CD14-positive monocyte (primary cell): ENCODE measurements around the gene AGAP1. TPM values are rescaled to one million over a fixed set of nuclear protein-coding genes. Genes with fewer than 3 reads are reported as not detected.

Experiments used
- DNase-seq, 3 donors: peaks; one replicate each; pipeline ENCODE4 v3.0.0-alpha.2; 2011 to 2022
- H2AFZ ChIP-seq: 2 replicates; pipeline ENCODE4 v1.6.0; 2012; ENCODE audit warnings: mild to moderate bottlenecking, low read depth, low read length, inconsistent platforms; ENCODE audit not compliant: insufficient read depth, poor library complexity, severe bottlenecking
- H3K27ac ChIP-seq, 2 donors: 1 replicate in 1 of 2; 2 replicates in 1 of 2; pipeline ENCODE4 v1.5.1; 2012 to 2013; ENCODE audit warnings: low read length in 2 of 2, control low read depth in 1 of 2, inconsistent platforms in 1 of 2, low read depth in 1 of 2, mild to moderate bottlenecking in 1 of 2
- H3K27me3 ChIP-seq, 2 donors: one replicate each; pipeline versions ENCODE4 v1.6.0 to v1.6.1; 2011 to 2013; ENCODE audit warnings: low read length in 2 of 2; ENCODE audit not compliant: control insufficient read depth in 2 of 2, insufficient read depth in 2 of 2
- H3K36me3 ChIP-seq, 2 donors: replicated peaks in 1 of 2; 1 replicate in 1 of 2; 2 replicates in 1 of 2; pipeline versions ENCODE4 v1.5.1 to v1.6.1; 2012 to 2013; ENCODE audit warnings: low read length in 2 of 2, control low read depth in 1 of 2, inconsistent platforms in 1 of 2, mild to moderate bottlenecking in 1 of 2; ENCODE audit not compliant: insufficient read depth in 2 of 2, control insufficient read depth in 1 of 2
- H3K4me1 ChIP-seq, 2 donors: 1 replicate in 1 of 2; 2 replicates in 1 of 2; pipeline versions ENCODE4 v1.5.1 to v1.6.1; 2012 to 2013; ENCODE audit warnings: low read length in 2 of 2, control low read depth in 1 of 2, inconsistent platforms in 1 of 2, mild to moderate bottlenecking in 1 of 2, moderate library complexity in 1 of 2; ENCODE audit not compliant: insufficient read depth in 2 of 2, control insufficient read depth in 1 of 2
- H3K4me2 ChIP-seq: replicated peaks from 2 replicates; pipeline ENCODE3; 2012; ENCODE audit warnings: low read length, moderate library complexity, mild to moderate bottlenecking; ENCODE audit not compliant: poor library complexity, severe bottlenecking; ENCODE audit errors: extremely low read depth
- H3K4me3 ChIP-seq, 3 experiments: fragments of 200-600 bp in 1 of 3; sonication (generic) in 1 of 3; replicated peaks in 1 of 3; 1 replicate in 2 of 3; 2 replicates in 1 of 3; pipeline ENCODE4 v1.5.1; 2011 to 2013; ENCODE audit warnings: low read length in 3 of 3, mild to moderate bottlenecking in 3 of 3, control low read depth in 2 of 3, low read depth in 2 of 3, inconsistent platforms in 1 of 3, moderate library complexity in 1 of 3
- H3K79me2 ChIP-seq: 2 replicates; pipeline ENCODE4 v1.6.0; 2012; ENCODE audit warnings: mild to moderate bottlenecking, control low read depth, inconsistent platforms, low read length, moderate library complexity; ENCODE audit not compliant: insufficient read depth
- H3K9ac ChIP-seq: 2 replicates; pipeline ENCODE4 v1.6.0; 2017; ENCODE audit warnings: low read length, mild to moderate bottlenecking; ENCODE audit not compliant: insufficient read depth, poor library complexity, severe bottlenecking
- H3K9me3 ChIP-seq, 2 donors: replicated peaks in 1 of 2; 1 replicate in 1 of 2; 2 replicates in 1 of 2; pipeline versions ENCODE4 v1.5.1 to v1.6.1; 2012 to 2013; ENCODE audit warnings: low read length in 2 of 2, control low read depth in 1 of 2; ENCODE audit not compliant: control insufficient read depth in 1 of 2, insufficient read depth in 1 of 2
- H4K20me1 ChIP-seq: 2 replicates; pipeline ENCODE4 v1.6.0; 2012; ENCODE audit warnings: mild to moderate bottlenecking, low read length, control low read depth, moderate library complexity; ENCODE audit not compliant: insufficient read depth
- H3K27ac Mint-ChIP-seq, 7 donors: one replicate each; pipeline ENCODE4 v1.8.0; 2020; ENCODE audit warnings: mild to moderate bottlenecking in 7 of 7, mixed read lengths in 7 of 7, moderate library complexity in 6 of 7, inconsistent platforms in 2 of 7
- H3K27me3 Mint-ChIP-seq, 3 donors: one replicate each; pipeline ENCODE4 v1.8.0; 2021 to 2022; ENCODE audit warnings: low read depth in 3 of 3, mild to moderate bottlenecking in 3 of 3, mixed read lengths in 3 of 3, moderate library complexity in 3 of 3, inconsistent platforms in 1 of 3
- H3K36me3 Mint-ChIP-seq, 2 donors: one replicate each; pipeline ENCODE4 v1.8.0; 2020; ENCODE audit warnings: mixed read lengths in 2 of 2, inconsistent platforms in 1 of 2, mild to moderate bottlenecking in 1 of 2
- H3K4me1 Mint-ChIP-seq: one replicate; pipeline ENCODE4 v1.8.0; 2020; ENCODE audit warnings: mild to moderate bottlenecking, mixed read lengths
- H3K4me3 Mint-ChIP-seq, 2 donors: one replicate each; pipeline ENCODE4 v1.8.0; 2020; ENCODE audit warnings: mild to moderate bottlenecking in 2 of 2, mixed read lengths in 2 of 2, moderate library complexity in 1 of 2
- H3K9me3 Mint-ChIP-seq, 7 donors: one replicate each; pipeline ENCODE4 v1.8.0; 2020 to 2022; ENCODE audit warnings: mixed read lengths in 7 of 7, mild to moderate bottlenecking in 6 of 7, moderate library complexity in 6 of 7, inconsistent platforms in 2 of 7
- CTCF ChIP-seq: fragments of 200-600 bp; IDR thresholded peaks from one replicate; pipeline ENCODE4 v1.8.0; 2022; ENCODE audit warnings: antibody characterized with exemption, mild to moderate bottlenecking
- WGBS: methylation state at CpG from one replicate; pipeline ENCODE4 v1.1.5; 2013; ENCODE audit warnings: missing lambda C conversion rate; ENCODE audit not compliant: insufficient coverage; 5-methylcytosine and 5-hydroxymethylcytosine counted together
- intact Hi-C, 2 donors: fragments of 100-400 bp; cut with micrococcal nuclease; formaldehyde crosslinking; loops; one replicate each; pipeline versions ENCODE4 v1.15.0 to v1.15.1; 2023
- polyA plus RNA-seq, 3 donors: library from polyadenylated mRNA; depleted of rRNA in 1 of 3; unstranded in 2 of 3; stranded (reverse) in 1 of 3; fragments of 300-500 nt in 2 of 3; fragments of >200 nt in 1 of 3; fragmentation: Illumina TruSeq in 2 of 3; gene quantifications; 1 replicate in 2 of 3; 2 replicates in 1 of 3; pipeline ENCODE4 v1.2.3, GENCODE V29; 2012 to 2021

The AGAP1 gene
- polyA plus RNA-seq, 3 donors: 0.12 TPM; not detected in 2

- Mint-ChIP-seq H3K4me3 (no peak overlapping the region), H3K27ac (no peak overlapping the region), H3K4me1 (no peaks in the 10 kb centered on the region), H3K9me3 (peaks cover 0 to 2% (median 0%) of the 10 kb centered on the region in 7 donors), H3K27me3 (peaks cover 2 to 11% (median 5%) of the 10 kb centered on the region in 3 donors), H3K36me3 (no peaks in the 10 kb centered on the region)
- Histone ChIP-seq H4K20me1 (no peaks in the 10 kb centered on the region), H3K4me1 (no peaks in the 10 kb centered on the region), H3K9me3 (no peaks in the 10 kb centered on the region), H3K27ac (no peak overlapping the region), H3K79me2 (no peaks in the 10 kb centered on the region), H3K9ac (no peak overlapping the region), H3K27me3 (no peaks in the 10 kb centered on the region), H3K4me3 (no peak overlapping the region), H2AFZ (no peak overlapping the region), H3K4me2 (no peak overlapping the region), H3K36me3 (no peaks in the 10 kb centered on the region)
- TF ChIP-seq CTCF: no peak
- intact Hi-C loops: no loop called here
- WGBS: 87% methylated on average over 8 of the region's 9 CpGs
- no peak for DNase-seq
Observed at GRCh38 chr2:235582081-235582686, 88.3 kb downstream of the AGAP1 start.

- no peaks in the 10 kb centered on the region for H3K4me1 Mint-ChIP-seq
- intact Hi-C loops: no loop called here
- H3K9ac ChIP-seq: no peak overlapping the region
Observed at GRCh38 chr2:235582729-235583128, 88.9 kb downstream of the AGAP1 start.

More at GRCh38 chr2:235582729-235583128, 88.9 kb downstream of the AGAP1 start:
- Histone ChIP-seq H2AFZ (no peak overlapping the region), H3K9me3 (no peaks in the 10 kb centered on the region), H3K4me3 (no peak overlapping the region), H3K4me1 (no peaks in the 10 kb centered on the region), H3K36me3 (no peaks in the 10 kb centered on the region), H4K20me1 (no peaks in the 10 kb centered on the region), H3K27me3 (no peaks in the 10 kb centered on the region), H3K27ac (no peak overlapping the region), H3K4me2 (no peak overlapping the region), H3K79me2 (no peaks in the 10 kb centered on the region)
- Mint-ChIP-seq H3K4me3 (no peak overlapping the region), H3K9me3 (peaks cover 0 to 2% (median 0%) of the 10 kb centered on the region in 7 donors), H3K27ac (no peak overlapping the region), H3K27me3 (peaks cover 2 to 11% (median 5%) of the 10 kb centered on the region in 3 donors), H3K36me3 (no peaks in the 10 kb centered on the region)
- 91% methylated on average over 6 of the region's 7 CpGs for WGBS
- DNase-seq: no peak
- no peak for TF ChIP-seq CTCF
